GM18502 (cell line): ENCODE measurements around the gene PRUNE2.

Experiments
- ATAC-seq: cut with Tn5 transposase; IDR thresholded peaks from one replicate; pipeline ENCODE4 v1.9.1; 2021; ENCODE audit warnings: mild to moderate bottlenecking; ENCODE audit not compliant: unreplicated experiment, poor library complexity

PRUNE2 gene

GRCh38 chr9:76644171-76644570 is 261.7 kb downstream of the PRUNE2 start:
- ATAC-seq, result peak; percentile 30

GRCh38 chr9:76643399-76644117 is 262.4 kb downstream of the PRUNE2 start:
- peak; percentile 98 for ATAC-seq

GRCh38 chr9:76642701-76643209 is 263.2 kb downstream of the PRUNE2 start:
- ATAC-seq, result no peak

GRCh38 chr9:76642074-76642473 is 263.8 kb downstream of the PRUNE2 start:
- ATAC-seq, result no peak

GRCh38 chr9:76638001-76638400 is 267.9 kb downstream of the PRUNE2 start:
- no peak for ATAC-seq

DNA sequence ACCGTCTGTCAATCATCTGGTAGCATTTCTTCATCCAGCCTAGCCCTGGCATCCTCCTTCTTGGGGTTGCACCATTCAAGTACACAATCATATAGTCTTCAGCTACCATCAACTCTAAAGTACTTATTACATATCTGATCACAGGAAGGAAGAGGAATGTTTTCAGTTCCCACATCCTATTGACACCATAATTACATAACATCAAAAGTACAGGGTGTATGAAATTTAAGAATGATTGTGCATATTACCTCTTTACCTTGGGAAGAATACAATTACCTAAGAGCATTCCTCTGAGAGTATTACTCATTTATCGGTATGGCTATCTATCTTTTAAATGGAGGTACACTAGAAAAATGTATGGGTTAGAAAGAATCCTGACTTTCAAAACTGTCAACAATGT is 268.5 kb downstream of the PRUNE2 start:
- ATAC-seq, result no peak

DNA sequence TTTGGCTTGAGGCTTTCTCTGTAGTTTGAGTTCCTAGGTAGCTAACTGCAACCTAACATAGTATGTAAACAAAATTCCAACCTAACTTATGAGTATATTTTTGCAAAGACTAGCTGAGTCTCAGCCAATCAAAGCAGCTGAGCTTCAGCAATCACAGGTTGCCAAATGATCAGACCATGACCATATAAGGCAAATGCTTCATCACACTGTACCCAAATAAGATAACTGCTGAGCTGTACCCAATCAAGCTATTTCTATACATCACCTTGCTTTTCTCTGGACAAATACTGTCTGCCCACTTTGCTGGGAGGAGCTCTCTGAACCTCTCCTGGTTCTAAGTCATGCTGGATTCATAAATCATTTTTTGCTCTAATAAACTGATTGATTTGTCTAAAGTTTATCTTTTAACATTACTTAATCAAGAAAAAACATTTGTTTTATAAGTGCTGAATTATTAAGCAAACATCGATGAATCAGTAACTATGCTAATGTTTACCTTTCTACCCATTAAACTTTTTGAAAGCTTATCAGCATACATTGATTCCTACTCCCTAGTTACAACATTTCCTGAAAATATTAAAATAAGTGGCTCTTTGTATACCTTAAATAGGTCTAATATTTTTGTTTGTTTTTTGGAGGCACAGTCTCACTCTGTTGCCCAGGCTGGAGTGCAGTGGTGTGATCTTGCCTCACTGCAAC is 271.4 kb downstream of the PRUNE2 start:
- ATAC-seq, result peak; percentile 79

DNA sequence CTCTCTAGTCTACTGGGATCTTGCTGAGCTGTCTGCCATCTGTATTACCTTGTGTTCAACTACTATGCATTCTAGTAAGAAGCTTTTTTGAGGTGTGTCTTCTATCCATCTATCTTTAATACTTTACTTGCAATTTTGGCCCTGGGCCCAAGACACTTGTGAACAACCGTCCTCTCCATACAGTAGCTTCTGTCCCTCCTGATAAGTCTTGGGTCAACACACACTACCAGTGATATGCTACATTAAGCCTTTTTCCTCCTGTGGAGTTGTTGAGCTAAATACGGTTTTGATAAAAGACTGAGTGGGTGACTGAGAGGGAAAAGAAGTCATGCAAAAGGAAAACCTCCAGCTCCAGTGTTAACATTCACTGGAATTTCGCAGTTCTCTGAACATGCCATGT is 275.0 kb downstream of the PRUNE2 start:
- ATAC-seq, result no peak

- ATAC-seq, result no peak
Measured at GRCh38 chr9:76629205-76629990, 276.5 kb downstream of the PRUNE2 start.

- no peak for ATAC-seq
Measured at GRCh38 chr9:76628155-76628554, 277.8 kb downstream of the PRUNE2 start.

- ATAC-seq, result no peak
Measured at GRCh38 chr9:76626980-76627379, 278.9 kb downstream of the PRUNE2 start.

GRCh38 chr9:76626141-76626540 is 279.8 kb downstream of the PRUNE2 start:
- no peak for ATAC-seq

- ATAC-seq, result peak; percentile 97
Measured at GRCh38 chr9:76624391-76625048, 281.4 kb downstream of the PRUNE2 start.

- ATAC-seq, result no peak
Measured at GRCh38 chr9:76620996-76621395, 284.9 kb downstream of the PRUNE2 start.

DNA sequence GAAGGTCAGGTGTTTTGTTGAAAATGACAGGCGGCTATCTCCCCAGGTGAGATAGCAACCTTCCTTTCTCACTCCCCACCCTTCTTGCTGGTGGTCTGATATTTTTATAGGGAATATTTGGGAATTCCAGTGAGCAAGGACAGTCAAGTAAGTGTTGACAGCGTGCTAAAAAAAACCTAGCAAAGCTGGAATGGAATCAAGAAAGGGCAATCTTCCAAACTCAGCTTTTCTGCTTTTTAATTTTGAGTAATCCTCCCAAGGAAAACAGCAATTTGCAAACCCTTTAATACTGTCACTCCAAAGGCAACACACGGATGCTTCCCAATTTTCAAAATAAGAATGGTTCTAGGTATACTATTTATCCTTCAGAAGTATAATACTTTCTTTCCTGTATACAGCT is 285.3 kb downstream of the PRUNE2 start:
- no peak for ATAC-seq

DNA sequence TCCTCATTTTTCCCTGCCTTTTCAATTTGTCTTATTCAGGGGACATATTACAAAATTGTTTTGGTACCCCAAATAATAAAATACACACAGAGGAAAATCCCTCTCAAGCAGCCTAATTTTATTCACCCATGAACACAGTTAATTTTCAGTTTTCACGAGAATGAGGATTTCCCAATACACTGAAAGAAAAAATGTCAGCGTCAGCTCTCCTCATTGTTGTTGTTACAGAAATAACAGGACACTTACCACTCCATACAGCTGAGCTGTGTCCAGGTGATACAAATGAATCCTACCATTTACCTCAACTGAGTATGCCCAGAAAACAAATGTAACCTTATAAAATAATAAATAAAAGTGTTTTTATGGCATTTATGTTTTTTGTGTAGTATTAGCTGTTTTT is 286.3 kb downstream of the PRUNE2 start:
- ATAC-seq, result no peak

GRCh38 chr9:76619197-76619596 is 286.7 kb downstream of the PRUNE2 start:
- ATAC-seq, result no peak

- no peak for ATAC-seq
Measured at GRCh38 chr9:76618762-76619161, 287.2 kb downstream of the PRUNE2 start.

DNA sequence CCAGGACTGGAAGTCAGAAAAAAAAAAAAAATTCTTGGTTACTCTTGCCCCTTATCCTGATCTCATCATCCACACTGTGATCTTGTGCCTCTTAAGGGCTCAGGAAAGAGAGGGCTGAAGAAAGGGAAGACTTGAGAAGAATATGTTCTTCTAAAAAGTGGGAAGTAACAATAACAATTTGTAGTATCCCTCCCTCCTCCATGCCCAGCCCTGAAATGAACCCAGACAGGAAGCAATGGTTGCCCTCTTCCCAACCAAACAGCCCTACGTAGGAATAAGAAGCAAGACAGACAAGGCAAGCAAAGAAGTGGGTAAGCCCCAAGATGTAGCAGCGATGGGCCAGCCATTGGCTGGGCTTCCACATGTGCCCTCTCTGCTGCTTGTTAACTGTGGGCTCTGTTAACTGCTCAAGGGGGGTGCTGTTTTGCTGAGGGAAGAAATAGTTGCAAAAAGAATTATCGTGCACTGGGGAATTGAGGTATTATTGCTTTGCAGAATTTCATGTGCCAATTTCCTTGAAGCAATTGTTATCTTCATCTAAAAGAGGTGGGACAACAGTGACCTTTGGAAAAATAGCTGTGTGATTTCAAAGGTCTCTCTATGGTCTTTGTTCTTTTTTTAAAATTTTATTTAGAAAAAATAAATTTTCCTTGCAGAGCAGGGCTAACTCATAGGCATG is 288.3 kb downstream of the PRUNE2 start:
- no peak for ATAC-seq

DNA sequence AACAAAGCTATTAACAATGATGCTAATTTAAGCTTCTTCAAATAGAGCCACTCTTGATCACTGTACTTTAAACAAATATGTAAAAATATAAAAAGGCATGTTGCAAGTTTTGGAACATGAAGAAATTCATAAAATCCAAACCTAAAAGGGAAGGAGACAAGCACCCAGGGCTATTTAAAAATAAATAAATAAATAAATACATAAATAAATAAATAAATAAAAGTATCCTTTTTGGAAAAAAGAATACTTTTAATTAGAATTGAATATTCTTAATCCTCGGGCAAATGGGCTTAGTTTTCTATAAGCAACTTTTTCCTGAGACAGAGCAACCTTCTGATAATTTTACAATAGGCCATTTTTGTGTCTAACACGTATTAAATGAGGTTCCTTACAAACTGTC is 289.1 kb downstream of the PRUNE2 start:
- no peak for ATAC-seq
